Measurements from ENCODE around the gene TAOK2.
"Not testable (repeated sequence)": the region's sequence is repeated elsewhere in the genome, so short reads cannot be mapped to it uniquely, and the experiment has no call there.

TAOK2 gene

DNA sequence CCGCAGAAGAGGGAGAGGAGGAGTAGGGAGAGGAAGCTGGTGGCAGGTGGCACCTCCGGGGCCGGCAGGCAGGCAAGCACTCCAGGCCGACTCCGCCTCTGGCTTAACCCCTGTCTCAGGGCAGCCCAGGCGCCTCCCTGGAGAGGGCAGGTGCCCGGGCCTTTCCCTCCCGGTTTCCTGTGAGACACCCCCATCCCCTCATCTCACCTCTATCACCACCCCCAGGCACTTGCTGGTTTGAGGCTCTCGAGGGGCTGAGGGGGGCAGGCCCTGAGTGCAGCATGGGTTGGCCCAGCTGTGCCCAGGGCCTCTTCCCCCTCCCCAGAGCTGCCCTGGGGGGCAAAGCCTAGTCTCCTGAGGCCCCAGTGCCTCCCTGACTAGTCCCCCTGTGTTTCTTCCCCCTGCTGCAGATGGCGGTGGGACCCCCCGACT lies 31.2 kb downstream of the TAOK2 start:
- peak; percentile 70 for DNase-seq

DNA sequence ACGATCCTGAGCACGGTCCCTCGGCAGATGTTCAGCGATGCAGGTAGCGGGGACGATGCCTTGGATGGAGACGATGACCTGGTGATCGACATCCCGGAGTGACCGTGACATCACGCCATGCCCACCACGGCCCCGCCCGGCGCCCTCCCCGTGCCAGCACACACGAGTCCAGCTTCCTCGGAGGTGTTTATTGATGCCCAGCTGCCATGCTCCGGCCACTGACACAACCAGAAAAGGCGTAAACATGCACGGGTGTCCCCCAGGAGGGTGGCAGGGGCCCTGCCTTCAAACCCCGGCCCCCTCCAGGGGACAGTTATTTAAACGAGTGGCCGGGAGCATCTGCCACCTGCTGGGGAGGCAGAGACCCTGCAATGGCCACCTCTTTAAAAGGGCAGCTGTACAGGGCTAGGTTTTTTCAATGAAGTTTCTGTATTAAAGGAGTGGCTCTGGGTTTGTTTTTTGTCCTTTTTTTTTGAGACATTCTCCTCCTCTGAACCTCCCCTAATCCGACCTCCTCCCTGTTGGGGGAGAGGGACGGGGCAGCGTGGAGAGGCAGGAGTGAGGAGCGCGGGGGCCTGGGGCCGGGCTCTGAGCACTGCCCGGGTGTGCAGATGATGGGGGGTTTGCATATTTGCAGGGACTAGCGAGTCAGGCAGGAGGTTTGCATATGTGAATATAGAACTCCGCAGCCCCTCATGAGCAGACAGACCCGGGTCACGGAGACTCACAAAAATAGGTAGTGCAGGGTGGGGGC lies 31.9 kb downstream of the TAOK2 start:
- DNase-seq = peak; percentile 10

DNA sequence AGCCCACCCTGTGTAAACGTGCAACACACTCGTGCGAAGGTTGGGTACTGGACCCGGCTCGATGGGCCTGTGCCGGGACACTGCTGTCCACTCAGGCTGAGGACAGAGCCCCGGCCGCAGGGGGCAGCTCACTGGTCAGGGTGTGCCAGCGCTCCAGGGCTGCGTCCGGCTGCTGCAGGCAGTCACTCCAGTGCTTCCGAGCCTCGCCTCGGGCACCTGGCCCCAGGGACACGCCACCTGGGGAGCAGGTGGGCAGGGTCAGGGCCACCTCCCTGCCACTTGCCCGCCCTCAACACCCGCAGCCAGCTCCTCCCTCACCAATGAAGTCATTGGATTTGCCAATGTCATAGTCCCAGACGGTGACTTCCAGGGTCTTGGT lies 32.4 kb downstream of the TAOK2 start:
- DNase-seq = no peak

DNA sequence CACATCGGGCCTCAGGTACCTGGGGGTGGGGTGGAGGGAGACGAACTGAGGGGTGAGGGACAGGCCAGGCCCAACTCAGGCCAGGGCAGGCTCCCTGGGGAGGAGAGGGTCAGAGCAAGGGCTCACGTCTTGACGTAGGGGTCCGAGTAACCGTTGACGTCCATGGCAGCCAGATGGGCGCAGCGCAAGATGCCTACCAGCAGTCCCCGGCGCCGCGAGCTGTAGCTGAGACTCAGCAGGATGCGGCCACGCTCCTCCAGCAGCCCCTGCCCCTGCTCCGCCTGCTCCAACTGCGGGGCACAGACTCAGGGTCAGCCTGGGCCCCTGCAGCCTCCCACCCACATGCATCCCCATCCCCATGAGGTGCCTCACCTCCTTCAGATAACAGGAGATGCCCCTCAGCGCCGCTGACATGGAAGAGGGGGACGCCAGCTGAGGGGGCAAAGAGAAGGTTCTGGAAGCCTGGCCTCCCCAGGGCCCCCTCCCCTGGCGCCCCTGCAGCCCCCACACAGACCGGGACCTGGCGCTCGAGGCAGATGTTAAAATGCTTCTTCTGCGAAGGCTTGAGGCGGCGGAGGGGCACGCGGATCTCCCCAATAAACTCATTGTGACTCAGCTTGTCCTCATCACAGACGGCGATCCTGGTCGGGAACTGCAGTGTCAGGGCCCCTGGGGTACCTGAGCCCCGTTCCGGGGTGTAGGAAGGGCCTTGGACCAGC lies 33.1 kb downstream of the TAOK2 start:
- no peak for DNase-seq

DNA sequence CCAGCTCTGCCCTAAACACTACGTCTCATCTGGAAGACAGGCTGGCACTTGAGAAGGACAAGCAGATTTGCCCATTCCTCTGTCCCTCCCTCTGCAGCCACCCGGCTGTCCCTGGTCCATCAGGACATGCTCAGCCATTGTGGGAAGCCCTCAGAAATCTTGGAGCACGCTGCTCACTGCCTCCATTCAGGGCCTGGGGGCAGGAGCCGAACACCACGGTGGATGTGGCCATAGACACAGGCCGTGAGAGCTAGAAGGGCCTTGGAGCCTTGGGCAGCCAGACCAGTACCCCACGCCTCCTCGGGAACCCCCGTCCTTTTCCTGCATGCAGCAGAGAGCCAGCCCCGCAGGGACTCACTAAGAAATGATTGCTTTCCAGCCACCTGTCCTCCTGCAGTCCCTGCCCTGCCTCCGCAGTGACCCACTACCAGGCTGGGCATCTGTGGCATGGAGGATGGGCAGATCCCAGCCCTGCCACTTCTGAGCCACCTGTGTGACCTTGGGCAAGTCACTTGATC lies 33.8 kb downstream of the TAOK2 start:
- no peak for DNase-seq

DNA sequence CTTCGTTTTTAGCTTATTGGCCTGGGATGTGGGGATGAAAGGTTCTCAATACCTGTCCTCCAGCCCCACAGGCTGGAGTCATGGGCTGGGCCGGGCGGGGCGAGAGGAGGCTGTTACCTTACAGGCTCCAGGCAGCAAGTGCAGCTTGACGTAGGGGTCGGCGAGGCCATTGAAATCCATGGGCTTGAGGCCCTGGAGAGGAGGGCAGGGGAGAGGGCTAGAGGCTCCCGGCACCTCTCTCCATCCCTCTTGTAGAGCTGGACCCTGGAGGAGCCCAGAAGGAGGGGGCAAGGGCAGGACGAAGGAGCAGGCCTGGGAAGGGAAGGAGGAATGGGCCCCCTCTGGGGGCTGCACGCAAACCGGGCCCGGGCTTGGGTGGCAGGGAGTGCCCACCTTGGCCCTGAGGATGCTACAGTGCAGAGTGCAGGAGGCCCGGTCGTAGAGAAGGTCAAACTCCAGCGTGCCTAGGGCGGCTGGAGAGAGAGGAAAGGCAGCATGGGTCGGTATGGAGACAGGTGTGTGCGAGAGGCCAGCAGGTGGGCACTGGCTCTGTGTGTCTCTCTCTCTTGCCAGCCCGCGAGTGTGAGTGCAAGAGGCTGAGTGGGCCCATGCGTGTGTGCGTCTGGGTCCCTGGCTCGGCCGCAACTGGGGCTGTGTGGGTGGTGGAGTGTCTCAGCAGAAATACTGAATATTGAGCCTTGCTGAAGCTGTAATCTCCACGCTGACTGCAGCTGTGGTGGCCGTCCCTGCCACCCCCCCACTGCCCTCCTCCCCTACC lies 35.6 kb downstream of the TAOK2 start:
- DNase-seq = no peak

DNA sequence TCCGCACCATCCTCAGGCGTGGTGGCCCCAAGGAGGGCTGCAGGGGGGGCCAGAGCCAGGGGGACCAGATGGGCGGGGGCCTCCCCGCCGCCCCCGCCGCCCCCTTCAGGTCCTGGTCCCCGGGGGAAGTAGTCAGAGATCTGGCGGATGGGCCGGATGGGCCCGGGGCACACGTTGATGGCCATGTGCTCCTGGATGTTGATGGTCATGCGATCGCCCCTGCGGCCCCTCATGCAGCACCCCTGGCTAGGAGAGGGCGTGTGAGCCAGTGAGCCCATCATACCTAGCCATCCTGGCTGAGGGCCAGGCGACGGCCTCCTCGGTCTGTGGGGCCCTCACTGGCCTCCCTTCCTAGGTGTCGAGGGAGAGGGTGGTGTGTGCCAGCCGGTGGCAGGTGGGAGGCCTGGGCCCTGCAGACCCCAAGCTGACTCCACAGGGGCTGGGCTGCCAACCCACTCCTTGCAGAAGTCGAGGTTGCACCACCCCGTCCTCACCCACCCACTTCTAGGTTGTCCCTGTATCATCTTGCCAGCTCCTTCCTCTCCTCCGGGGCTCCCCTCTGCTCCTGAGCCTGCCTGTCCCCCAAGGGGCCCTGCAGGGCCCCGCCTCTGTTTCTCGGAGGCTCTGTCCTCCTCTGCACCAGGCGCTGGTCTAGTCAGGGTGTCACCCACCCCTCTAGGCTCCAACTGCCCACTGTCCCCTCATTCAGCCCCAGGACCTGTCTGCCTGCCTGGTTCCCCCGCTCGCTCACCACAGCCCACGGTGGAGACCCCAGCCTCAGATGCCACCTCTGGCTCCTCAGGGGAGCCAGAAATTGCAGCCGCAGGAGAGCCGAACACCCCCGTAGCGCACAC lies 36.5 kb downstream of the TAOK2 start:
- no peak for DNase-seq

DNA sequence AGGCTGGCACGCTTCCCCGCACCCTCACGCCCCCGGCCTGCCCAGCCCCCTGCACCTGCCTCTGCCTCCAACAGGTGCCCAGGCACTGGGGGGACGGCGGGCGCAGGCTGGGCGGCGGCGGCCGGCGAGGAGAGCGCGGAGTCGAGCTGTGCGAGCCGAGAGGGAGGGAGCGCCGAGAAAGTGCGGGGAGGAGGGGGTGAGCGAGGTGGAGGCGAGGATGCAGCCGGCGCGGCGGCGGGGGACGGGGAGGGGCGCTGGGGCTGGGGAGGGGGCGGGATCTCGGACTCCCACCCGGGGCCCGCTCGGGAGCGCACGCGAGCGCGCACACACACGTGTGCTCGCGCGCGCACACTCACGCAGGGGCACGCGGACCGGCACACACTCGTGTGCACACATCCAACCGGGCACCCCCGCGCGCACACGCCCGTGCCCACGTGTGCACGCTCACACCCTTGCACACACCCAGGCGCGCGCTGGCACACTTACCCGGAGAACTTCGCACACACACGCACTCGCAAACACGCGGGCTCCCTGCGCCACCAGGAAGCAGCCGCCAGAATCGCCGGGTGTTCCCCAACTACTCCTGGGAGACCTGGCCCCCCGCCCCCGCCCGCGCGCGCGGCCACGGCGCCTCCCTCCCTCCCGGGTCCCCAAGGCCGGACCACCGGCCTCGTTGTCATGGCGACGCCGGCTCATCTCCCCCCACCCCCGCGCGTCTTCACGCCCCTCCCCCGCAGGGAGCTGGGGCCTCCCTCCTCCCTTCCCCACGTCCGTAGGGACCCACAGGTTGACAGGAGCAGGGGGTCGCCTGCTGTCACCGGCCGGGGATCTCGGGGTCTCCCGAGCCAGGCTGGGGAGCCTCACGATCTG lies 37.4 kb downstream of the TAOK2 start, which contains the start of gene DOC2A:
Gene DOC2A, minus strand, starts transcription at position 184 of the 870 bp plus-strand sequence. CDS start 805 bp downstream, outside the sequence.
- DNase-seq = no peak

DNA sequence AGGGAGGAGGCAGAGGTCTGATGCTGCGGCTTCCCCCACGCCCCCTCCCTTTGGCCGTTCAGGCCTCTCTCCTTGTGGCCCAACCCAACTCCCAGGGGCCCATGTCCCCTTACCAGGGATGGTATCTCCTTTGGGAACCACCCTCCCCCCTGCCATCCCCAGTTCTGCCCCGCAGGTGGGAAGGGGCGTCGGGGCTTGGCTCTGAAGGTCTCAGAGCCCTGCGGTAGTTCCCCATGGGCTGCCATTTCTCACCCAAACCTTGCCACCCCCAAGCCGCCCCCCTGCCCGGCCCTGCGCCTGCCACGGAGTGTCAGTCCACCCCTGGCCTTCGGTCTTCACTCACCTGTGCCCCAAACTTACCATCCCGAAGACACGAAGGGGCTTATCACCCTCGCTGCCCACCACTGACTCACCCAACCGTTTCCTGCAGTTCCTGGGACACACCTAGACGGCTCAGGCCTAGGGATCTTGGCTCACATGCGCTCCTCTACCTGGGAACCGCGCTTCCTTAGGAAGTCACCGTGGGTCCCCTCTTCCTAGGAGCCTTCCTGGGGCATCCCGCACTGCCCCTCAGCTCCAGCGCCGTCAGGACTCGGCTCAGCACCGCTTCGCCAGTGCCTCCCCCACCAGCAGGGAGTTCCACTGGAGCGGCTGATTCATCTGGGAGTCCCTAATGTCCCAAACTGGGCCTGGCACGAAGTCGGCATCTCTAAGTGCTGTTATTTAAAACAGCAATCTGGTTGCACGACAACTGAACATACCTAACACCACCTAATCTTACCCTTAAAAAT lies 38.2 kb downstream of the TAOK2 start:
- DNase-seq = no peak

DNA sequence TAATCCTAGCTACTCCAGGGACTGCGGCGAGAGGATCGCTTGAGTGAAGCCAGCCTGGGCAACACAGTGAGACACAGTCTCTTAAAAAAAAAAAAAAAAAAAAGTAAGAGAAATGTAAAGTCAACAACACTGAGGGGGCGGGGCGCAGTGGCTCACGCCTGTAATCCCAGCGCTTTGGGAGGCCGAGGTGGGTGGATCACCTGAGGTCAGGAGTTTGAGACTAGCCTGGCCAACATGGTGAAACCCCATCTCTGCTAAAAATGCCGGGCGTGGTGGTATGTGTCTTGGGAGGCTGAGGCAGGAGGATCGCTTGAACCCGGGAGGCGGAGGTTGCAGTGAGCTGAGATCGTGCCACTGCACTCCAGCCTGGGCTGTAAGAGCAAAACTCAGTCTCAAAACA lies 38.9 kb downstream of the TAOK2 start:
- not testable (repeated sequence) for DNase-seq

DNA sequence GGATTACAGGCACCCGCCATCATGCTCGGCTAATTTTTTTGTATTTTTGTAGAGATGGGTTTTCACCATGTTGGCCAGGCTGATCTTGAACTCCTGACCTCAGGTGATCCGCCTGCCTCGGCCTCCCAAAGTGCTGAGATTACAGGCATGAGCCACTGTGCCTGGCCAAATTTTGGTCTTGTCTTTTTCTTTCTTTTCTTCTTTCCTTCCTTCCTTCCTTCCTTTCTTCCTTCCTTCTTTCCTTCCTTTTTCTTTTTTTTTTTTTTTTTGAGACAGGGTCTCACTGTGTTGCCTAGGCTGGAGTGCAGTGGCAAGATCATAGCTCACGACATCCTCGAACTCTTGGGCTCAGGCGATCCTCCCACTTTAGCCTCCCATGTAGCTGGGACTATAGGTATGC lies 41.8 kb downstream of the TAOK2 start:
- DNase-seq = not testable (repeated sequence)

DNA sequence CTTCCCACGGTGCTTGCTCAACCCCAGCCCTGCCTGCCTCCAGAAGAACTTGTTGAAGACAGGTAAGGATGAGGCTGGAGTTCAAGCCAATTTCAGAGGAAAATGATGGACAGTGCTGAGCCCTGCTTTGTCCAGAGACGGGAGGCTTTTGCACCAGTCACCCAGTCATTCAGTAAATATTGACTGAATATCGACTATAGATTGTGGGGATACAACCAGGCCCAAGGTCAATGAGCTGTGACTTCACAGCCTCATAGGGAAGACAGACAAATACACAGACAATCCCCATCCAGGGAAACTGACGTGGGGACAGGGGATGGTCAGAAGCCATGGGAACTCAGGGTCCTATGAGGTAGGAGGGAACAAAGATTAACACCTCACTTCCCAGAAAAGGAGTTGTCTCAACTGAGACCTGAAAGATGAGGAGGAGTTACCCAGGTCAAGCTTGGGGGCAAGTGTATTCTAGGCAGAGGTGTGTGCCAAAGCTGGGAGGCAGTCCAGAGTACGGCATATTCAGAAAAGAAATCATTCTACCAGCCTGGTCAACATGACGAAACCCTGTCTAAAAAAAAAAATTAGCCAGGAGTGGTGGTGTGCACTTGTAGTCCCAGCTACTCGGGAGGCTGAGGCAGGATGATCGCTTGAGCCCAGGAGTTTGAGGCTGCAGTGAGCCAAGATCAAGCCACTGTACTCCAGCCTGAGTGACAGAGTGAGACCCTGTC lies 43.0 kb downstream of the TAOK2 start:
- no peak for DNase-seq

DNA sequence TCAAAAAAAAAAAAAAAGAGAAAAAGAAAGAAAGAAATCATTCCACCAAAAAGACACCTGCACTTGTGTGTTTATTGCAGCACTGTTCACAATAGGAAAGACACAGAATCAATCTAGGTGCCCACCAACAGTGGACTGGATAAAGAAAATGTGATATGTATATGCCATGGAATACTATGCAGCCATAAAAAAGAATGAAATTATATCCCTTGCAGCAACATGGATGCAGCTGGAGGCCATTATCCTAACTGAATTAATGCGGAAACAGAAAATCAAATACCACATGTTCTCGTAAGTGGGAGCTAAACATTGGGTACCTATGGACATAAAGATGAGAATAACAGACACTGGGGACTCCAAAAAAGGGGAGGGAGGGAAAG lies 43.6 kb downstream of the TAOK2 start:
- DNase-seq = no peak

DNA sequence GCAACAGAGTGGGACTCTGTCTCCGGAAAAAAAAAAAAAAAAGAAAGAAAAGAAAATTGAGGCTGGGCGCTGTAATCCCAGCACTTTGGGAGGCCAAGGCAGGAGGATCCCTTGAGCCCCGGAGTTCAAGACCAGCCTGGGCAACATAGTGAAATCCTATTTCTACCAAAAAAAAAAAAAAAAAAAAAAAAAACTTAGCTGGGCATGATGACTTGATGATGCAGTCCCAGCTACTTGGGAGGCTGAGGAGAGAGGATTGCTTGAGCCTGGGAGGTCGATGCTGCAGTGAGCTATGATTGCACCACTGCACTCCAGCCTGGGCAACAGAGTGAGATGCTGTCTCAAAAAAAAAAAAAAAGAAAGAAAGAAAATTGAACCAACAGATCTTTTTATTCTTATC lies 44.3 kb downstream of the TAOK2 start:
- DNase-seq = not testable (repeated sequence)

DNA sequence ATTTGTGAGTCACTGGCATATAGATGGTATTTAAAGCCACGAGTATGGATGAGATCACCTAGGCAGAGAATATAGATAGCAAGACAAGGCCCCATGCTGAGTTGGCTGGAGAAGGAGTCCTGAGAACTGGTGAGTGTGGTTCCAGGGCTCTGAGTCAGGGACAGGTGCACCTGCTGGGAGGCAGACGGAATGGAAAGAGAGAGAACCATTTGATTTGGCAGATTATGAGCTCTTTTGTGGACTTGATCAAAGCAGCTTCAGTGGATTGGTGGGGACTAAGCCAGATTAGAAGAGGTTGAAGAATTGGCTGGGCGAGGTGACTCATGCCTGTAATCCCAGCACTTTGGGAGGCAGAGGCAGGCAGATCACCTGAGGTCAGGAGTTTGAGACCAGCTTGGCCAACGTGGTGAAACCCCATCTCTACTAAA lies 45.1 kb downstream of the TAOK2 start:
- no peak for DNase-seq

DNA sequence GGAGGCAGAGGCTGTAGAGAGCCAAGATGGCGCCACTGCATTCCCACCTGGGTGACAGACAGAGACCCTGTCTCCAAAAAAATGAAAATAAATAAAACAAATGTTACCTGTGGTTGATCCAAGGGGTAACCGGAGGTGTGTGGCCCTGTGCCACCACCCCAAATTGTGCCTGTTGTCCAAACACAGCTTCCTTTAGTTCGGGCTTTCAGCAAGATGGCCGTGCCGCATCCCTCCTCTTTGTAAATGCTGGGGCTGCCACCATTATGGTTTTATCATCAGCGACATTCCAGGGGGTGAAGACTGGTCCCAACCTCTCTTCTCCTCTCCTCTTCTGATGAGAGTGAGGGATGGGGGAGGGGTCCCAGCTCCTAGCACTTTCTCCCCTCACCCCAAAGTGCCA lies 49.2 kb downstream of the TAOK2 start, which contains the start of gene C16orf92:
Gene C16orf92, plus strand, starts transcription at position 312 of the 400 bp plus-strand sequence. CDS start 143 bp downstream, outside the sequence.
- no peak for DNase-seq

DNA sequence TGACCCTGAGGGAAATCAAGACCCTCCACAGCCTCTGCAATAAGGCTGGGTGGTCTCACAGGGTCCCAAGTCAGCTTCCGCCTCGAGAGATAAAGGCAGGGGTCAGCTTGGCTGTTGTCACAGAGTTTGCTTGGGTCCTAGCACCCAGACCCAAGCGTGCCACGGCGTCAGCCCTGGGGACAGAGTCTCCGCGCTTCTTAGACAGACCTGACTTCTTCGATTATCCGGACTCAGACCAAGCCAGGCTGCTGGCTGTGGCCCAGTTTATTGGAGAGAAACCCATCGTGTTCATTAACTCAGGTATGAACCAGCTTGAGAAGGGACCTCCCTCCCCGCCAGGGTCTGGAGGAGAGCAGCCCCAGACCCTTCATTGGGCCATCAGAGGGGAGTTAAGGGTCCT lies 49.9 kb downstream of the TAOK2 start:
- no peak for DNase-seq

DNA sequence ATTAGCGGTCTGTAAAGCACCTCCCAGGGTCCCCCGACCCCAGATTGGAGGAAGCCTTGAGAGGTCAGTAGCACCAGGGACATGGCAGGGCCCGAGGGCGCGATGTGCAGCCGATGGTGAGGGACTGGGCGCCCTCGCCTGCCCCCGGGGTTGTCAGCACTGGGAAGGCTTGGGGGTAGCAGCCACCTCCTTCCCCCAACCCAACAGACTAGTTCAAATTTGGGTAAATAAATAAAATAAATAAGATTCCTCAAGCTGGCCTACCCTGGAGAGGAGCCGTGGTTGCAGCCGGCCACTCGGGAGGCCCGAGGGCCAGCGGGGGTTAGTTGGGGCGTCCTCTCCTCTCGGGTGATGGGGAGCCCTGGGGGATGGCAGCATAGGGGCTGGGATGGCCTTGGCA lies 50.8 kb downstream of the TAOK2 start:
- no peak for DNase-seq

DNA sequence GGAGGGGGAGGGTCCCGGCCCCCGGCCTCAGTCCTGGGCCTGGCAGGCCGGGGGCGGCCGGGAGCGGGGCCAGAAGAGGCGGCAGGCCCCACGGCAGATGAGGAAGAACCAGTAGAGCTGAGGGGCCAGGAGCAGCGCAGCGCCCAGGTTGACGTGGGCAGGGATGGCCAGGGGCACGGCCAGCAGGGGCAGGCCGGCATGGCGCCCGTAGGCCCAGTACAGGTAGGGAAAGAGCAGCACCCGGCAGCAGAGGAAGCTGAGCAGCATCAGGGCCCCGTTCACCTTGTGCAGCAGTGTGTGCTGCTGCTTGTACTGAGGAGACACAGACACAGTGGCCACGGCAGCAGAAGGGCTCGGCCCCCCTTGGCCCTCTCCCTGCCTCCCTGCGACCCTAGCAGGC lies 51.5 kb downstream of the TAOK2 start:
- no peak for DNase-seq

DNA sequence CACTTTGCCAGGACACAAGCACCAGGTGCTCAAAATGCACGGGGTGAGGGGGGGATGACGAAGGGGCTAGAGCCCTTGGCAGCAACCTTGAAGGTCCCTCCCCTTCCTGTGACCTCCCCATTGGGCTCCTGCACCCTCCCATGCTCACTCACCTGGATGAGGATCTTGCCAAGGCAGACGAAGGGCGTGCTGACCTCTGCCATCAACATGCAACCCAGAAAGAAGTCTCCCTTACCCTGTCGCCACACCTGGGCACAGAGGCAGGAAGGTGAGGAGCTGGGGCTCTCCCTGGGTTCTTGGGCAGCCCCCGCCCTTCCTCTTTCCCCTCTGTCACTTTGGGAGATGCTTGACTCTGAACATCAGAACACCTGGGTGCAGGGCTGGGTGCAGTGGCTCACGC lies 51.9 kb downstream of the TAOK2 start:
- DNase-seq = no peak
